HG03571 (cell line): ENCODE data around the gene KRTAP10-8.
"Not testable (repeated sequence)": the region's sequence is repeated elsewhere in the genome, so short reads cannot be mapped to it uniquely, and the experiment has no call there.

Source experiments
- ATAC-seq: cut with Tn5 transposase; IDR thresholded peaks from one replicate; pipeline ENCODE4 v1.9.1; 2021; ENCODE audit not compliant: unreplicated experiment

Gene KRTAP10-8

DNA sequence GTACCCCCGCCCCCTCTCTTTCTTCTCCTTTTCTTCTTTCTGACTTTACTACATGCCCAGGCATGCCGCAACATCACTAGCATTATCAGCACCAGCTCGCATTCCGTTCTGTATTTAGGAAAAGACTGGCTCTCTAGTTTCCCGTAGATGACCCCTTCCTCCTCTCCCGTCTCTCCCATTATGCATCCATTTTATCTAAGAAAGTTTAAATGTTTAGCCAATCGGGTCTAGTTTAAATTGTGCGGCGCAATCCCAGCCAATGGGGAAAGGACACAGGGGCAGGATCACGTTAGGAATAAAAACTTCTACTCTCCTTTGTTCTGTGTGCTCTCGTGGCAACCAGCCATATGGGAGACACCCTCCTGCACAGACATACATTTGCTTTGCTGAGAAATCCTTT lies 13.8 kb upstream of the KRTAP10-8 start:
- no peak for ATAC-seq

DNA sequence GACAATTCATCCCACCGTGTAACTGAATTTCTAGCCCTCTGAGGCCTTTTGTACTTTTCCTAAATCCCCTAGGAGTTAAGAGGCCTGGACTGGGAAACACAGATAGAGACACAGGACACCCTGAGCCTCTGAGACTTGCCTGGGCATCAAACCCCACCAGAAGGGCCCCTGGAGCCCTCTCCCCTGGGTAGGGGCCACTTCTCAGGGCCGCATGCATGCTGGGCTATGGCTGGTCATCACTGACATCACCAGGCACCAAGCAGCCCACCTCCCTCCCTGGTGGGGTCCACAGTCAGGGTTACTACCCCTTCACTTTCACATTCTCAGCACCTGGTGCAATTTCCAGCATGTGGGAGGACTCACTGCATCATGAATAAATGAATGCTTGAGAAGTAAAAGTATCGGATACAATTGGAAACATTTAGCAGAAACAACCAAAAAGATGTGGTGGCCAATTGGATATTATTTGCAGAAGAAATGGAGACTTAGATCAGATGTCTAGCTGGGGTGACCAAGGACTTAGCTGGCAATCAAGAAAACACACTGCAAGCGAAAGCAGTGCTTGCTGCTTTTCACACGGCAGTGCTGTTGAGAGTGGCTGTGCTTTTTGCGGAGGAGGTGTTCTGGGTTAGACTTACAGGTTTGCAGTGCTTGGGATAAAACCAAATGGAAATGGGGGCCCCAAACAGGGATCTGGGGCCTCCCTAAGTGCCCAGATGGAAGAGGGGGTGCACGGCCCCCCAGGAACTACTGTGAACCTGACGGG lies 12.4 kb upstream of the KRTAP10-8 start:
- no peak for ATAC-seq

DNA sequence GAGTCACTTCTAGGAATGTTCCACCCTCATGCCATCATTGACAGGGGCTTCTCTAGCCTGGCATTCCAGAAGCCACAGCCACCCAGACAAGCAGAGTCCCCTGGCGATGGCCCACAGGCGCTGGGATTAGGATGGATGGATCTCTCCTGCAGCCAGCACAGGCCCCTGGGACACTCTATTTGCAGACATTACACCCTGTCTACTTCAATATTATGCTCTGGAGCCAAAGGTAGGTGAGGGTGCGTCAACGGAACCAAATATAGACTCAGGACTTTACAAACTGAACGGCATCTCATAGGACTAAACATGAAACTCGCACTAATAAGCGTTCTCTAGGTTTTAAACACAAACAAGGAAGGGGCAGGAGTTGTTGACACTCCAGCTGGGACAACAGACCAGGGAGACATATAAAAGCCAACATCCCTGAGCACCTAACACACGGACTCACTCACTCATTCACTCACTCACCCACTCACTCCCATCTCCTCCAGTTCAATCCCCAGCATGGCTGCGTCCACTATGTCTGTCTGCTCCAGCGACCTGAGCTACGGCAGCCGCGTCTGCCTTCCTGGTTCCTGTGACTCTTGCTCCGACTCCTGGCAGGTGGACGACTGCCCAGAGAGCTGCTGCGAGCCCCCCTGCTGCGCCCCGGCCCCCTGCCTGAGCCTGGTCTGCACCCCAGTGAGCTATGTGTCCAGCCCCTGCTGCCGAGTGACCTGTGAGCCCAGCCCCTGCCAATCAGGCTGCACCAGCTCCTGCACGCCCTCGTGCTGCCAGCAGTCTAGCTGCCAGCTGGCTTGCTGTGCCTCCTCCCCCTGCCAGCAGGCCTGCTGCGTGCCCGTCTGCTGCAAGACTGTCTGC lies 11.5 kb upstream of the KRTAP10-8 start, which contains the start of gene KRTAP10-7:
TSS of gene KRTAP10-7 (plus strand) at position 480 of the 861 bp plus-strand sequence. CDS start at position 505, 25 bp downstream.
- not testable (repeated sequence) for ATAC-seq

DNA sequence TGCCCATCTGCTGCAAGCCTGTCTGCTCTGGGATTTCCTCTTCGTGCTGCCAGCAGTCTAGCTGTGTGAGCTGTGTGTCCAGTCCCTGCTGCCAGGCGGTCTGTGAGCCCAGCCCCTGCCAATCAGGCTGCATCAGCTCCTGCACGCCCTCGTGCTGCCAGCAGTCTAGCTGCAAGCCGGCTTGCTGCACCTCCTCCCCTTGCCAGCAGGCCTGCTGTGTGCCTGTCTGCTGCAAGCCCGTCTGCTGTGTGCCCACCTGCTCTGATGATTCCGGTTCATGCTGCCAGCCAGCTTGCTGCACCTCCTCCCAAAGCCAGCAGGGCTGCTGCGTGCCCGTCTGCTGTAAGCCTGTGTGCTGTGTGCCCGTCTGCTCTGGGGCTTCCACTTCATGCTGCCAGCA lies 10.8 kb upstream of the KRTAP10-8 start:
- ATAC-seq, result not testable (repeated sequence)

DNA sequence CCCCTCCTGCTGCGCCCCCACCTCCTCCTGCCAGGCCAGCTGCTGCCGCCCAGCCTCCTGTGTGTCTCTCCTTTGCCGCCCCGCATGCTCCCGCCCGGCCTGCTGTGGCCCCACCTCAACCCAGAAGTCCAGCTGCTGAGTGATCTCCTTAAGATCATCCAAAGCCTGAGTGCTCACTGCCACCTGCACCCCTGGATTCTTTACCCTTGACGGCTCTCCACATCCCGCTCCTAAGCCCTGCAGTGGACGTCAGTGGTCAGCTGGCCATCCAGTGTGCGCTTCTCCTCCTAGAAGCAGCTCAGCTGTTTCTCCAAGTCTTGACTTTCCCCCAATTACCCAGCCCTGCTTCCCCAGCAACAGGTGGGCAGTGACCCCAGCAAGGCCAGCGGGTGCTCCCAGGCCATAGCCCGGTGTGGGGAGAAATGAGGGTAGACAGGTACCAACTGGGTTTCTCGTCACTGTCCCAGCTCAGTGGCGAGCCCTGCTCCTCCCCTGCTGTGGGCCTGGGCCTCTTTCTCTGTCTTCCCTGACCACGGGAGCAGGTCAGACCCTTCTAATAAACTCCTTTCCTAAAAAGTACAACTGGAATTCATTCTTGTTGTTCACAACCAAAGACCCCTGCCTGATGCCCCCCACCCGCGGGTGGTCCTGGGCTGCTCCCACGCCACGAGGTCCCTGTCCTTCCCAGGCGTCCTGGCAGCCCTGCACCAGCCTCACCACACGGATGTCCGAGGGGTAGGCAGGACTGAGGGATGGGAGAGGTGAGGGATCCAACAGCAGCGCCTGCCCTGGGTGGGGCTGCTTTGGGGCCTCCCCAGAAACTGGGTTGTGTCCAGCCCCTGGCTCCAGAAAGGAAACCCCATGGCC lies 10.1 kb upstream of the KRTAP10-8 start:
- no peak for ATAC-seq

DNA sequence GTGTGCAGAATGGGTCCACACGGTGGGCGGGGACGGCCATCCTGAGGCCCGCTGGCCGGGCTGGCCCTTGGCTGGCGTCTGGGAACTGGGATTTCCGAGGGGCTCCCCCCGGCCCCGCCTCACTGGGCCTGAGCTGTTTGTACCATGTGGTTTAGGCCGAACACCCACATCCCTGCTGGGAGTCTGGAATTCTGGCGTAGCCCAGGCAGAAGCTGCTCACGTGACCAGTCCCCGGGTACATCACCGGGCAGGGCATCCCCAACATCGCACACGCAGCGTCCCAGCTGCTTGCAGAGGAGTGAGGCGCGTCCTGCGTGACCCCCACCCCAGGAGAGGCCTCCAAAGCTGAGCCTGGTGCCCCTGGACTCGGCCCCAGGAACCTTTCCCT lies 9.4 kb upstream of the KRTAP10-8 start:
- ATAC-seq, result no peak

DNA sequence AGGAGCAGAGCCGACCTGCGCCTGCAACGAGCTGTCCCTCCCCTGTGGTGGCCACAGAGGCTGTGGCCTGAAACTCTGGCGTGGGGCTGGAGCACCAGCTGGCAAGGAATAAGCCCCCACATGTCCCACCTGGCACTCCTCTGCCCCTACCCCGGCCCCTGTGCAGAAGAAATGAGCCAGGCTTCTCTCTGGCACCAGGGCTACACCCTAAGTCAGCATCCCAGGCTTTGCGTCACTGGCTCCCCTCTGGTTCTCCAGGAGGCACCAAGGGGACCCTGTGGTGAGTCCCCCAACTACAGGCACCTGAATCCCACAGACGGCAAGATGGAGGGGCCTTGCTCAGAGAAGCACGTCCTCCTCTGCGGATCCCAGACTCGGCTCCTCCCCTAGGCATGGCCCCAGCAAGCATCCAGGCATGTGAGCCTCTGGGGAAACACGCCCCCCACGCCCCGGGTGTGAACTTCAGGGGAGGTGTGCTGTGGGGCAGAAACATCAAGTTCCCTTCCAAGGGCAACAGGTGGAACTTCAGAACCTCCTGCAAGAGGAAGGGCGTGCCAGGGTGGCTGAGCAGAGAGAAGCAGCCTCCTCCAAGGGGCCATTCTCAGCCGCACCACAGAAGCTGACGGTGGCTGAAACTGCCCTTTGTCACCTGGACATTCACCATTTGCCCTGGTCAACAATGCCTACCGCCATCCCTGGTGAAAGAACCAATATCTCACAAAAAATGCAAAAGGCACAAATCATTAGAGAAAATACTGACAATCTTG lies 8.6 kb upstream of the KRTAP10-8 start:
- ATAC-seq, result no peak

DNA sequence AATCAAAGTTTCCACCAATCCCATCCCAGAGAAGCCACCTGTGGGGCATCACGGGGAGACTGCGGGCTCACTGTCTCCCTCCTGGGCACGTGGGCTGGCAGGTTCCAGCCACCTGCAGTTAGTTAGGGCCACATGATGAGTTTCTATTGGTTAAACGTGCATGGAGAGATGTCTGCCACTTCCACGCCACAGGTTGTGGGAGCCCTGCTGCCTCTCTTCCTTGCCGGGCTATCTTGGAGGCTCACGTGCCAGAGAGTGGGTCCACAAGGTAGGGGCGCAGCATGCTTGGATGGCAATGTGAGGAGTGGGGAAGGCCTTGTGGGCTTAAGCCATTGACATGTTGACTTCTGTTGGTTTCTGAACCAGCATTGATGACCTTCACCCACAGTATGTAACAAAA lies 8.0 kb upstream of the KRTAP10-8 start:
- ATAC-seq, result no peak

DNA sequence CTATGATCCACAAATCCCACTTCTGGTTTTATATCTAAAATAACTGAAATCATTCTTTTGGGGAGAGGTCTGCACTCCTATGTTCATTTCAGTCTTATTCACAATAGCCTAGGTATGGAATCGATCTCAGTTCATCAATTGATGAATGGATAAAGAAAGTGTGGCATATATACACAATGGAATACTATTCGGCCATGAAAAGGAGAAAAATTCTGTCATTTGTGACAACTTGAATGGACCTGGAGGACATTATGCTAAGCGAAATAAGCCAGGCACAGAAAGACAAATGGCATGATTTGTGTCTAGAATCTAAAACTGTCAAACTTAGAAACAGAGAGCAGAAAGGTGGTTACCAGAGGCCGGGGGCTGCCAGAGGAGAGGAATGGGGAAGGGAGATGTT lies 5.4 kb upstream of the KRTAP10-8 start:
- no peak for ATAC-seq

DNA sequence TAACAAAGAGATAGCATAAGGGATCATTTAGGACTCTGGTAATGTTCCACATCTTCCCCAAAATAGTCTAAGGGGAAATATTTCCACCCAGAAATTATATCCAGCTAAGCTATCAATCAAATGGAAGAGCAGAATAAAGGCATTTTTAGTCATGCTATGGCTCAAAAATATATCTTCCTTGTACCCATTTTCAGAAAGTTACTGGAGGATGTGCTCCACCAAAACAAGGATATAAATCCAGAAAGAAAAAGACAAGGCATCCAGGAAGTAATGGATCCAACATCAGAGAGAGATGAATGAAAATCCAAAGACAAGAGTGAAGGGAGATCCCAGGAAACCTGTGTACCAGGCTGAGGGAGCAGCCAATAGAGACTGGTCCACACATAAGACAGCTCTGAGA lies 2.7 kb upstream of the KRTAP10-8 start:
- no peak for ATAC-seq

DNA sequence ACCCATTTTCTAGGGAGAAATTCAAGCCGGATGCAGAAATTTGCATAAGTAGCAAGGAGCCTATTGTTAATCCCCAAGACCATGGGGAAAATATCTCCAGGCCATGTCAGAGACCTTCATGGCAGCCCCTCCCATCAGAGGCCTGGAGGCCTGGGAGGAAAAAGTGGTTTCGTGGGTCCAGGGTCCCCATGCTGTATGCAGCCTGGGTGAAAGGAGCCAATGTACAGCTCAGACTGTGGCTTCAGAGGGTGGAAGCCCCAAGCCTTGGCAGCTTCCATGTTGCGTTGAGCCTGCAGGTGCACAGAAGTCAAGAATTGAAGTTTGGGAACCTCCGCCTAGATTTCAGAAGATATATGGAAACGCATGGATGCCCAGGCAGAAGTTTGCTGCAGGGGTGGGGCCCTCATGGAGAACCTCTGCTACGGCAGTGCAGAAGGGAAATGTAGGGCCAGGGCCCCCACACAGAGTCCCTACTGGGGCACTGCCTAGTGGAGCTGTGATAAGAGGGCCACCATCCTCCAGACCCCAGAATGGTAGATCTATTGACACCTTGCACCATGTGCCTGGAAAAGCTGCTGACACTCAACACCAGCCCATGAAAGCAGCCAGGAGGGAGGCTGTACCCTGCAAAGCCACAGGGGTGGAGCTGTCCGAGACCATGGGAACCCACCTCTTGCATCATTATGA lies 1.6 kb upstream of the KRTAP10-8 start:
- not testable (repeated sequence) for ATAC-seq

DNA sequence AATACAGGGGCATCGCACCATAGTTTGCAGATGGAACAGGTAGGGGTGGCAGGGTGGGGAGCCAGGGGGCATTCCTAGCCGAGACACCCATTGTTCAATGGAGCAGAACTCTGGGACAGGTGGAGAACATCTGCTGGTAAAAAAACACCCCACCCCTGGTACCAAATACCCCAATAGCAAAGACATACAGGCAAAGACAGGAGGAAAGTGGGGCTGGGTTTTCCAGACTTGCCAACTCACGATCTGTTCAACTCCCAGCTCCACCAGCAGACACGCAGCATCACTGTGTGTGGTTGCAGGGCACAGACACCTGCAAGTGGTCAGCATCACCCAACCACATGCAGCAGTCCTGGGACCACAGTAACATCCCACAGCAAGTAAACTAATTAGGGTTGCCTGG lies 328 bp upstream of the KRTAP10-8 start:
- ATAC-seq, result no peak

DNA sequence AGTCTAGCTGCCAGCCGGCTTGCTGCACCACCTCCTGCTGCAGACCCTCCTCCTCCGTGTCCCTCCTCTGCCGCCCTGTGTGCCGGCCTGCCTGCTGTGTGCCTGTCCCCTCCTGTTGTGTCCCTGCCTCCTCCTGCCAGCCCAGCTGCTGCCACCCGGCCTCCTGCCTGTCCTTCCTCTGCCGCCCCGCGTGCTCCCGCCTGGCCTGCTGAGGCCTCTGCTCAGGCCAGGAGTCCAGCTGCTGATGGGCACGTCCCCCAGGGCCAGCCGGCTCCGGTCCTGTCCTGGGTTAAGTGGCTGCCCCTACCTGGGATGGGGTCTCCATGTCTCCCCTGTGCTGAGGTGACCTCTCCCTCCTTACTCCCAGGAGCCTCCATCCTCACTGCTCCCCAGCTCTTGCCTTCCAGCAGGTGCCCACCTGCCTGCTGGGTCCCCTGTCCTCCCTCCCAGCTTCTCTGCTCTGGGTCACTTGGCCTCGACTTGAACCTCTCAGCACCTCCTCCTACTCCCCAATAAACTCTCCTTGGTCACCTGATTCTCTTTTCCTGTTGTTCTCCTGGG lies 870 bp downstream of the KRTAP10-8 start:
- no peak for ATAC-seq

DNA sequence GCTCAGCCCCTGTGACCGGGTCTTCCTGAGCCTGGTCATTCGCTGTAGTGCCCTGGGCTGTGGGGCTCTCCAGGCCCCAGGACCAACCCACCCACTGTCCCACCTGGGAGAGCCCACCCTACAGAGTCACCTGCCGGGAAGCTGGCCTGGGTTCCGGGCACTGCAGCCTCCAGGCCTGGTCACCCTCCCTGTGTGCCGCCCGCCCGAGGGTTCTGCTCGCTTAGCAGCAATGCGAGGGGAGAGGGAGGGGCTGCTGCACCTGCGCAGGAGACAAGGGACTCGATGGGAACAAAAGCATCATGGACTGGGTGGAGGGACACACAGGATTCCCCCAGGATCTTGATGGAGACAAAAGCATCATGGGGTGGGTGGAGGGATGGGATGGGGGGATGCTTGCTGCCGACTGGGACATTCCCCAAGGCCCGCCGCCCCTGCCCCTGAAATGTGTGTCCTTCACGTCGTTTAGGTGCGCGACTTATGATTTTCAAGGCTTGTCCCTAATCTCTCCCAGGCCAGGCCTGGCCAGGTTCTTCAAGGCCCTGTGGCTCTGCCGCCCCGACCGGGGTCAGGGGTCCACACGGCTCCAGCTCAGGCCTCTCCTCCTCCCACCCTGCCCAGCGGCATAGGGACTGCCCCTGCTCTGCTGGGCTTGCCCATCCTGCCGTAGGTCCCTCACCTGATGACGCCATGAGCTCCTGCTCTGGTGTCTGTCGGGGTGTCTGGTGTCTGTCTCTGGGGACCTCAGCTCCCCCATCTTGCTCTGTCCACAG lies 1.7 kb downstream of the KRTAP10-8 start:
- ATAC-seq, result no peak

DNA sequence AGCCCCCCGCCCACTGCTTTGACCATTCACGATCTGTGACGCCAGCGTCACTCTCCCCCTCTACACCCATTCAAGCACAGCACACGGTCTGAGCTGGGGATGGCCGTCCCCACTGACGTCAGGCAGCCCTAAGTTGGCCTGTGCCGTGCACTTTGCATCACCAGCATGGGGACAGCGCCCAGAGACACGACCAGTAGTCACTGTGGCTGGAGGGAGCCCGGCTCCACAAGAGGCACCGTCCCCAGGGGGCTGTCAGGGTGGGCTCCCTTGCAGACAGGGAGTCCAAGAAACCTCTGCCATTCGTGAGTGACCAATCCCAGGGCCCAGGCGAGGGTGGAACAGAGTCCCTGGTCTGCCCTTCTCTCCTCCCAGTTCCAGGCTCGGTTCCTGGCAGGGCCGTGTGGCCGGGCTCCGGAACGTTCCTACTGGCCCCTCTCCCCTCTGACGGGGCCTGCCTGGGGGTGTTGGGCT lies 2.3 kb downstream of the KRTAP10-8 start:
- ATAC-seq, result no peak

DNA sequence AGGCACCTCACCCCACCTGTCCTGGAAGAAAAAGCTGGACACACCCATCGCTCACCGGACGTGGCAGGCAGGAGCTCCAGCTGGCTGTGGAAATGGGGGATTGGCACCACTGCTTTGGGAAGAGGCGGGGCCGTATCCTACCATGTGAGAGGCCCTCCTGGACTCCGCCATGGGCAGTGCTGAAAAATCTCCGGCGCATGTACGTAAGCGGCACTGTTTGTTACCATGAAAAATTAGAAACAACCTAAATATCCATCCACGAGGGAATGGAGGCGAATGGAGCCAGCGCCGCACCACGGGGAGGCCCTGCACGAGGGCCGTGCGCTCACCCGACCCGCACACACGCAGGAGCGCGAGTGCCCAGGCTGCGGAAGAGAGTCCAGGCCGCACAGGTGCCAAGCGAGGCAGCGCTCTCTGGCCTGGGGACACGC lies 3.1 kb downstream of the KRTAP10-8 start:
- no peak for ATAC-seq

DNA sequence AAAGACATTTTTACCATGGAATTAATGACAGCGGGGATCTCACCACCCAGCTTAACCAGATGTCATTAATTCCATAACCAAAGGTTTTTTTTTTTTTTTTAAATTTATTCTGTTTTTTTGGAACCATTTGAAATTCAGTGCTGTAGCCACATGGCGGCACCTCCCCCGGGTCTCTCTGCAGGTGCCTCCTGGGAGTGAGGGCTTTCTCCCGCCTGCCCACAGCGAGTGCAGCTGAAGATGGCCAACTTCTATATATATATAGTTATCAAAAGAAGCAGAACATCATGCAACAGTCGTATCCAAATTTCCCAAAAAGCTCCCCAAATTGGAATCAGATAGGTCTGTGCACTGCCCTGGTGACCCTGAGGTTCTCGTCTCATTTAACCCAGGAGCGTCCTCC lies 3.6 kb downstream of the KRTAP10-8 start:
- no peak for ATAC-seq

DNA sequence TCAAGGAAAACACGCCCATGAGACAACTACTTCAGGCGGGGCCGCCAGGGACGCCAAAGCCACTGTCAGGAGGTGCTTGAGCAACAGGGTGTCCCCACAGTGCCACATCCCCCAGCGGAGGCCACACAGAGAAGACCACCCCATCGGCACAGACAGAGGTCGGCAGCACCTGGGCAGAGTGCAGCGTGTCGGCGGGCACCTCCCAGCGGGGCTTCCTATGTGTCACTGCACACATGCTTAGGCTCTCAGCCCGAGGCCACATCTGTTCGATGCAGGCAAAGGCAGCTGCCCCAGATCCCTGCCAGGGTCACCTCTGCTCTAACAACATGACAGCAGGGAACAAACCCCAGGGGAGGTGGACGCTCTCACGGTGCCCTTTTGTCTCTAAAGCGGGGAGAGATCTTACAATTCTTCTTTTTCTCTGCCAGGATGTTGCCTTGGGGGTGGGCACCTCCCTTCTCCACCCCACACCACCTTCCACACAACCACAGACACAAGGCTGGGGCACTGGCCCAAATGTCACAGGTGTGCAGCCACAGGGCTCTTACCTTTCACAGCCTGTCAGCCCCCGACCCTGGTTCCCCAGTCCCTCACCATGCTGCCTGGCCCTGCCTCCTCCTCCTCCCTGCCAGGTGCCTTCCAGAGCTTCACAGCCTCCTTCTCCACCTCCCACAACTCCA lies 4.2 kb downstream of the KRTAP10-8 start:
- no peak for ATAC-seq
